GM12878 (cell line): ENCODE measurements around the gene FKBP7.

Source experiments
- CREB1 ChIP-seq: IDR thresholded peaks from 2 replicates; pipeline ENCODE4 v1.6.1; 2012; ENCODE audit warnings: low read depth, mild to moderate bottlenecking, inconsistent platforms
- CTCF ChIP-seq, 3 experiments: IDR thresholded peaks in 2 of 3; conservative IDR thresholded peaks in 1 of 3; 2 replicates each; pipeline ENCODE4 v1.5.1; 2011; ENCODE audit warnings: low read depth in 3 of 3, low read length in 3 of 3, mild to moderate bottlenecking in 3 of 3, control low read depth in 2 of 3, moderate library complexity in 2 of 3, inconsistent platforms in 1 of 3, mixed read lengths in 1 of 3; ENCODE audit not compliant: control insufficient read depth in 2 of 3, insufficient read depth in 1 of 3; ENCODE audit errors: extremely low read depth in 1 of 3
- CUX1 ChIP-seq: IDR thresholded peaks from 2 replicates; pipeline ENCODE4 v1.6.1; 2012; ENCODE audit warnings: improper control_type of control experiment, low read depth, low read length; ENCODE audit not compliant: insufficient replicate concordance
- HSF1 ChIP-seq: fragments of 150-350 bp; IDR thresholded peaks from 2 replicates; pipeline ENCODE4 v1.6.1; 2014; ENCODE audit warnings: mild to moderate bottlenecking, low read depth, low read length
- JUNB ChIP-seq: IDR thresholded peaks from 2 replicates; pipeline ENCODE4 v1.6.1; 2016; ENCODE audit warnings: antibody characterized with exemption, mild to moderate bottlenecking
- MXI1 ChIP-seq: fragments of 150-350 bp; IDR thresholded peaks from 2 replicates; pipeline ENCODE4 v1.6.1; 2011; ENCODE audit warnings: low read depth, mild to moderate bottlenecking, inconsistent platforms, low read length, improper control_type of control experiment
- SKIL ChIP-seq: fragments of 450-650 bp; IDR thresholded peaks from 2 replicates; pipeline ENCODE4 v1.6.1; 2017; ENCODE audit warnings: mild to moderate bottlenecking, low read depth, inconsistent platforms; ENCODE audit not compliant: poor library complexity, severe bottlenecking

GRCh38 chr2:178521304-178522150 is 43.1 kb upstream of the FKBP7 start:
- TF ChIP-seq CTCF (IDR thresholded peaks at IDR 0.05 in 2 of 3, conservative IDR thresholded peaks at IDR 0.05 in 1 of 3; ENCODE audit: control insufficient read depth in 2 of 3, extremely low read depth in 1 of 3, insufficient read depth in 1 of 3, low read depth in 3 of 3, low read length in 3 of 3) (no peak), MXI1 (no peak), JUNB (no peak), HSF1 (no peak), CUX1 (no peak), SKIL (no peak), CREB1 (no peak)
